DMS 273 (cell line): ENCODE results near the gene C3orf20.
A peak's percentile ranks its signal among the peaks of the same experiment; 100 is the strongest.

ENCODE experiments used
- DNase-seq: peaks from one replicate; lab custom pipeline; 2025; ENCODE audit not compliant: unreplicated experiment; lab: John Stamatoyannopoulos, UW

Gene C3orf20

DNA sequence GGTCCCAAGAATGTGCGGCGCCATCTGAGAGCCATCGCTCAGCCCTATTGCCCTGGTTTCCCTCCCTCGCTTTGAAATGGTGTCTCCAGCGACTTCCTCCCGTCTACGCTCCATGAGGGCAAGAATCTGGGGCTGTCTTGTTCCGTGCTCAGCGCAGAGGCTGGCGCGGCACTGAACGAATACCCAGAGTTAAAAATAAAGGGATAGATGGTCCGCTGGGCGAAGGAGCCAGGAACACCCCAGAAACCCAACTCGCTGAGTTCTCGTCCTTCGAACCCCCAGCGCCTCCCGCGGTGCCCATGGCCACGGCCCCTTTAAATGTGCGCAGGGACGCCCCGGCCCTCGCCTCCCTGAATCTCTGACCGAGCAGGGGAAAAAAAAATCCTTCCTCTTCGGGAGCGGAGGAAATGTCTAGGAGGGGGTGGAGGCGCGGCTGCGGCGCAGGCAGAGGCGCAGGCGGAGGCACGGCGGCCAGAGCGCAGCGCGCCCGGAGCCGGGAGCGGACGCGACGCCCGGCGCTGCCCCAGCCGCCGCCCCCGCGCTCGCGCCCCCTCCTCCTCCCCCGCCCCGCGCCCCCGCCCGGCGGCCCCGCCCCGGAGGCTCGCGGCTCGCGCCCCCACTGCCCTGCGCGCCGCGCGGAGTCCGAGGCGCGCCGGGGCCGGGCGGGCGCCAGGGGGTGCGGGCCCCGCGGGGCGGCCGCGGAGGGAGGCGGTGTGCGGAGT is 135.3 kb downstream of the C3orf20 start:
- DNase-seq = peak; percentile 18

- no peak for DNase-seq
These were observed 136.1 kb downstream of the C3orf20 start for GRCh38 chr3:14810801-14811661.

- no peak for DNase-seq
These were observed 136.7 kb downstream of the C3orf20 start for GRCh38 chr3:14811684-14812083.

DNA sequence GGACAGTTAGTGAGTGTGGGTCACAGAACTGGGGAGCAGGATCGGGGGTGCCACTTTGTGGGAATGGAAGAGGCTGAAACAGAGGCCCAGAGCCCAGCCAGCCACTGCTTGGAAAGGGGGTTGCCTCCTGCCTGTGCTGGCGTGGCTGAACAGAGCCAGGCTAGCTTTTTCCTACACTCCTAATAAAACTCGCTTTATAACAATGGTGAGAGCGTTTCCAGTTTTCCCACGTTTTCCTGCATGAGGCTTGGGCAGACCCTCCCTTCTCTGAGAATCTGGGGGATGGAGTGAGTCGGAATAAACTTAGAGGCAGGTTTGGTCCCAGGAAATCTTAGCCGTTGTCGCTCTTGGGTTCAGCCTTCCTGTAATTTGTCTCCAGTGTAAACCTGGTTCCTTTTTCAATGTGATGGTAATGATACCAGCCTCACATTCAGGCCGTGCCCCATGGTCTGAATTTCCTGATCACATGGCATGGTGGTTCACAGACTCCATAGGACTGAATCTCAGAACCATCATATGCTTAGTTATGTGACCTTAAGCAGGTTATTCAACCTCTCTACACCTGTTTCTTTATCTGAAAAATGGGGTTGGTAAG is 137.4 kb downstream of the C3orf20 start:
- no peak for DNase-seq

GRCh38 chr3:14814411-14814871 is 139.5 kb downstream of the C3orf20 start:
- peak; percentile 11 for DNase-seq

DNA sequence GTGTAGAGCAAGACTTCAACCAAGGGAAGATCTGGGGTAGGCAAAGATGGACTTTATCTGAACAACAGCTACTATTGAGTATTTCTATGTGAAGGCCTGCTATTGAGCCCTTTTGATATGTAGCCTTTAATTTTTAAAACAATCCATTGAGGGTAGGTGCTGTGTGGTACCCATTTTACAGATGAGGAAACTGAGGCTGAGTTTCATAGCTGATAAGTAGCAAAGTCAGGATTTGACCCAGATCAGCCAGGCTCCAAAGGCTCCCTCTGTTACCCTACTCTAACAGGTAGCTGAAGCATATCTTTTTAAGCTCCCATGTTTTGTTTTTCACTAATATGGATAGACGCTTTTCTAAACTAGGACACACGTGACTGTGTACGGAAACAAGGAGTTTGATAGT is 141.4 kb downstream of the C3orf20 start:
- DNase-seq = no peak

- DNase-seq = no peak
These were observed 144.0 kb downstream of the C3orf20 start, which contains the start of gene FGD5 for GRCh38 chr3:14818804-14819500. Gene FGD5 (plus strand): TSS chr3:14818962. CDS start chr3:14819072, 110 bp downstream.

GRCh38 chr3:14819671-14820070 is 144.7 kb downstream of the C3orf20 start:
- DNase-seq = no peak

GRCh38 chr3:14820156-14820555 is 145.2 kb downstream of the C3orf20 start:
- no peak for DNase-seq

DNA sequence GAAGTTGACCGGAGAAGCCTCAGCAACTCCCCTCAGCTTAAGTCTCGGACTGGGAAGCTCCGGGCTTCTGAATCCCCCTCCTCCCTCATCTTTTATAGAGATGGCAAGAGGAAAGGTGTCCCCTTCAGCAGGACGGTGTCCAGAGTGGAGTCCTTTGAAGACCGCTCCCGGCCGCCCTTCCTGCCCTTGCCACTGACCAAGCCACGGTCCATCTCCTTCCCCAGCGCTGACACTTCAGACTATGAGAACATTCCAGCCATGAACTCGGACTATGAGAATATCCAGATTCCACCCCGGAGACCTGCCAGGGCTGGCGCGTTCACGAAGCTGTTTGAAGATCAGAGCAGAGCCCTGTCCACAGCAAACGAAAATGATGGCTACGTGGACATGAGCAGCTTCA is 146.2 kb downstream of the C3orf20 start:
- DNase-seq = no peak

DNA sequence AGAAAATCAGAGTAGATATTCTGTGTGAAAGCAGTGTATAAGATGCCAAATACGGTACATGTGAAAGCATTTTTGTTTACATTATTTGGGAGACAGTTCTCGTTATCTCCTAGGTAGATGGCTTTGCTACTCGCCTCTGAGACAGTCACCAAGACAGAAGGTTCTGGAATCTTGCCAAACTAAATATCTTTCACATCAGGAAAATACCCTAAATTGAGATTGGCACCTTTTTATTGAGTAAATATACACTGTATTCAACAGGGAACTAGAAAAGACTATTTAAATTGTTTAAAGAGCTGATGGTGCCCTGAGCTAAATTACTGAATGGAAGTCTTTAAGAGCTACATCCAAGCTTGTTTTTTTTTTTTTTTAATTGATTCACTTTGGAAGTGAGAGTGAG is 147.2 kb downstream of the C3orf20 start:
- no peak for DNase-seq
